ENCODE measurements around the gene FAM151B.
A peak's percentile ranks its signal among the peaks of the same experiment; 100 is the strongest.

The FAM151B gene

DNA sequence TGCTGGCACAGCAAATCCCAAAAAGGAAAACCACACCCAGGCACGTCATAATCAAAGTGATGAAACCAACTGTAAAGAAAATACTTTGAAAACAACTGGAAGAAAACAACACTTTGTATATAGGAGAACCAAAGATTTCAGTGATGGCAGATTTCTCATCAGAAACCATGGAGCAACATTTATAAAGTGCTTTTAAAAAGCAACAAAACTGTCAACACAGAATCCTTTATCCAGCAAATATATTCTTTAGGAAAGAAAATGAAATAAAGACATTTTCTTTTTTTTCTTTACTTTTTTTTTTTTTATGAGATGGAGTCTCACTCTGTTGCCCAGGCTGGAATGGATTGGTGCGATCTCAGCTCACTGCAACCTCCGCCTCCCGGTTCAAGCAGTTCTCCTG is 5.3 kb upstream of the FAM151B start:
- Histone ChIP-seq H3K27ac (no peak overlapping the region), H3K4me1 (ENCODE audit: low read depth, poor library complexity, severe bottlenecking) (peaks cover 29% of the 10 kb centered on the region), H3K79me2 (ENCODE audit: insufficient read depth, low read depth) (no peaks in the 10 kb centered on the region), H3K4me3 (IDR thresholded peaks at IDR 0.05; ENCODE audit: insufficient read depth, low read depth, low read length) (no peak overlapping the region), H3K4me2 (no peak overlapping the region), H3K27me3 (ENCODE audit: insufficient read depth, low read depth) (no peaks in the 10 kb centered on the region), H4K20me1 (ENCODE audit: insufficient read depth) (no peaks in the 10 kb centered on the region), H3K36me3 (ENCODE audit: insufficient read depth) (no peaks in the 10 kb centered on the region), H2AFZ (ENCODE audit: low read depth) (no peak overlapping the region), H3K9ac (no peak overlapping the region)
- TF ChIP-seq, protein P1, sequence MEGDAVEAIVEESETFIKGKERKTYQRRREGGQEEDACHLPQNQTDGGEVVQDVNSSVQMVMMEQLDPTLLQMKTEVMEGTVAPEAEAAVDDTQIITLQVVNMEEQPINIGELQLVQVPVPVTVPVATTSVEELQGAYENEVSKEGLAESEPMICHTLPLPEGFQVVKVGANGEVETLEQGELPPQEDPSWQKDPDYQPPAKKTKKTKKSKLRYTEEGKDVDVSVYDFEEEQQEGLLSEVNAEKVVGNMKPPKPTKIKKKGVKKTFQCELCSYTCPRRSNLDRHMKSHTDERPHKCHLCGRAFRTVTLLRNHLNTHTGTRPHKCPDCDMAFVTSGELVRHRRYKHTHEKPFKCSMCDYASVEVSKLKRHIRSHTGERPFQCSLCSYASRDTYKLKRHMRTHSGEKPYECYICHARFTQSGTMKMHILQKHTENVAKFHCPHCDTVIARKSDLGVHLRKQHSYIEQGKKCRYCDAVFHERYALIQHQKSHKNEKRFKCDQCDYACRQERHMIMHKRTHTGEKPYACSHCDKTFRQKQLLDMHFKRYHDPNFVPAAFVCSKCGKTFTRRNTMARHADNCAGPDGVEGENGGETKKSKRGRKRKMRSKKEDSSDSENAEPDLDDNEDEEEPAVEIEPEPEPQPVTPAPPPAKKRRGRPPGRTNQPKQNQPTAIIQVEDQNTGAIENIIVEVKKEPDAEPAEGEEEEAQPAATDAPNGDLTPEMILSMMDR (conservative IDR thresholded peaks at IDR 0.05; ENCODE audit: low read depth, low read length), result no peak

DNA sequence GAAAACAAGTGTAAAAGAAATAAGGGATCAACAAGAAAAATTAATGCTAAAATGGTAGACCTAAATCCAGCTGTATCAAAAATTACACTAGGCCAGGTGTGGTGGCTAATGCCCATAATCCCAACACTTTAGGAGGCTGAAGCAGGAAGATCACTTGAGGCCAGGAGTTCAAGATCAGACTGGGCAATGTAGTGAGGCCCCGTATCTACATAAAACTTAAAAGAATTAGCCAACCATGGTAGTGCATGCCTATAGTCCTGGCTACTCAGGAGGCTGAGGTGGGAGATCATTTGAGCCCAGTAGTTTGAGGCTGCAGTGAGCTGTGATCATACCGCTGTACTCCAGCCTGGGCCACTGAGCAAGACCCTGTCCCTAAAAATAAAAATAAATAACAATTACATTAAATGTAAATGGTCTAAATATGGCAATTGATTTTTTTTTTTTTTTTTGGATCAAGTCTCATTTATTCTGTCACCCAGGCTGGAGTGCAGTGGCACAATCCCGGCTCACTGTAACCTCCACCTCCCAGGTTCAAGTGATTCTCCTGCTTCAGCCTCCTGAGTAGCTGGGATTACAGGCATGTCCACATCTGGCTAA is 4.2 kb upstream of the FAM151B start:
- Histone ChIP-seq H3K27me3 (ENCODE audit: insufficient read depth, low read depth) (no peaks in the 10 kb centered on the region), H3K79me2 (ENCODE audit: insufficient read depth, low read depth) (no peaks in the 10 kb centered on the region), H3K4me3 (IDR thresholded peaks at IDR 0.05; ENCODE audit: insufficient read depth, low read depth, low read length) (no peak overlapping the region), H4K20me1 (ENCODE audit: insufficient read depth) (no peaks in the 10 kb centered on the region), H2AFZ (ENCODE audit: low read depth) (no peak overlapping the region), H3K36me3 (ENCODE audit: insufficient read depth) (no peaks in the 10 kb centered on the region), H3K27ac (no peak overlapping the region), H3K4me2 (no peak overlapping the region), H3K9ac (no peak overlapping the region), H3K4me1 (ENCODE audit: low read depth, poor library complexity, severe bottlenecking) (peaks cover 32% of the 10 kb centered on the region)
- TF ChIP-seq, protein P1 (conservative IDR thresholded peaks at IDR 0.05; ENCODE audit: low read depth, low read length), result no peak

DNA sequence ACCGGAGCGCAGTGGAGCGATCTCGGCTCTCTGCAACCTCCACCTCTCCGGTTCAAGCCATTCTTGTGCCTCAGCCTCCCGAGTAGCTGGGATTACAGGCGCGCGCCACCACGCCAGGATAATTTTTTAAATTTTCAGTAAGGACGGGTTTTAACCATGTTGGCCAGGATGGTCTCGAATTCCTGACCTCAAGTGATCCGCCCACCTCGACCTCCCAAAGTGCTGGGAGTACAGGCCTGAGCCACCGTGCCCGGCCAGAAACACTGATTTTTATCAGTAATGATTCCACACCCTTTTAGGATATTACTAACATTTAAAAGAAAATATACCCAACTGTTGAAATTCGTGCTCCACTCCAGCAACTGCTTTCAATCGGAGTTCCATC is 464 bp upstream of the FAM151B start:
- TF ChIP-seq, protein P1 (conservative IDR thresholded peaks at IDR 0.05; ENCODE audit: low read depth, low read length), result no peak
- peak overlapping the region; percentile 31 for H3K27ac ChIP-seq
- peaks cover 21% of the 10 kb centered on the region for H3K4me1 ChIP-seq (ENCODE audit: low read depth, poor library complexity, severe bottlenecking)
- H3K4me2 ChIP-seq, result peak overlapping the region; percentile 42
- H3K27me3 ChIP-seq (ENCODE audit: insufficient read depth, low read depth), result no peaks in the 10 kb centered on the region
- peak overlapping the region; percentile 33; the same call in 1 of the 2 replicates for H3K9ac ChIP-seq
- no peaks in the 10 kb centered on the region for H3K36me3 ChIP-seq (ENCODE audit: insufficient read depth)
- no peaks in the 10 kb centered on the region for H3K79me2 ChIP-seq (ENCODE audit: insufficient read depth, low read depth)
- no peaks in the 10 kb centered on the region for H4K20me1 ChIP-seq (ENCODE audit: insufficient read depth)
- peak overlapping the region; percentile 96; the same call in 1 of the 2 replicates for H2AFZ ChIP-seq (ENCODE audit: low read depth)
- no peak overlapping the region for H3K4me3 ChIP-seq (IDR thresholded peaks at IDR 0.05; ENCODE audit: insufficient read depth, low read depth, low read length)

DNA sequence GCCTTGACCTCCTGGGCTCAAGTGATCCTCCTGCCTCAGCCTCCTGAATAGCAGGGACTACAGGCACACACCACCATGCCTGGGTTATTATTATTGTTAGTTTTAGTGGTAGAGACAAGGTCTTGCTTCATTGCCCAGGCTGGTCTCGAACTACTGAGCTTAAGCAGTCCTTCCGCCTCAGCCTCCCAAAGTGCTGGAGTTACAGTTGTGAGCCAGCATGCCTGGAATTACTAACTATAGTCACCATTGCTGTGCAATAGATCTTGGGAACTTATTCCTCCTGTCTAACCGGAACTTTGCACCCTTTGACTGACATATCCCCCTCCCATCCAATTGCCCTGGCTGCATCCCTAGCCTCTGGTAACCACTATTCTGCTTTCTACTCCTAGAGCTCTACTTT is 3.4 kb downstream of the FAM151B start:
- H2AFZ ChIP-seq (ENCODE audit: low read depth), result no peak overlapping the region
- peaks cover 19% of the 10 kb centered on the region for H3K4me1 ChIP-seq (ENCODE audit: low read depth, poor library complexity, severe bottlenecking)
- TF ChIP-seq, protein P1 (conservative IDR thresholded peaks at IDR 0.05; ENCODE audit: low read depth, low read length), result no peak
- H3K27me3 ChIP-seq (ENCODE audit: insufficient read depth, low read depth), result no peaks in the 10 kb centered on the region
- no peaks in the 10 kb centered on the region for H4K20me1 ChIP-seq (ENCODE audit: insufficient read depth)
- no peak overlapping the region for H3K4me3 ChIP-seq (IDR thresholded peaks at IDR 0.05; ENCODE audit: insufficient read depth, low read depth, low read length)
- H3K36me3 ChIP-seq (ENCODE audit: insufficient read depth), result no peaks in the 10 kb centered on the region
- H3K79me2 ChIP-seq (ENCODE audit: insufficient read depth, low read depth), result no peaks in the 10 kb centered on the region
- H3K27ac ChIP-seq, result no peak overlapping the region
- H3K9ac ChIP-seq, result no peak overlapping the region
- no peak overlapping the region for H3K4me2 ChIP-seq

Measured in KMS-11 (cell line).